CD14-positive monocyte (primary cell): Measurements from ENCODE around the gene IL26. TPM values are rescaled to one million over a fixed set of nuclear protein-coding genes. Genes with fewer than 3 reads are reported as not detected.

Experiments used
- DNase-seq, 3 donors: peaks; one replicate each; pipeline ENCODE4 v3.0.0-alpha.2; 2011 to 2022
- H2AFZ ChIP-seq: 2 replicates; pipeline ENCODE4 v1.6.0; 2012; ENCODE audit warnings: mild to moderate bottlenecking, low read depth, low read length, inconsistent platforms; ENCODE audit not compliant: insufficient read depth, poor library complexity, severe bottlenecking
- H3K27ac ChIP-seq, 2 donors: 1 replicate in 1 of 2; 2 replicates in 1 of 2; pipeline ENCODE4 v1.5.1; 2012 to 2013; ENCODE audit warnings: low read length in 2 of 2, control low read depth in 1 of 2, inconsistent platforms in 1 of 2, low read depth in 1 of 2, mild to moderate bottlenecking in 1 of 2
- H3K27me3 ChIP-seq, 2 donors: one replicate each; pipeline versions ENCODE4 v1.6.0 to v1.6.1; 2011 to 2013; ENCODE audit warnings: low read length in 2 of 2; ENCODE audit not compliant: control insufficient read depth in 2 of 2, insufficient read depth in 2 of 2
- H3K36me3 ChIP-seq, 2 donors: replicated peaks in 1 of 2; 1 replicate in 1 of 2; 2 replicates in 1 of 2; pipeline versions ENCODE4 v1.5.1 to v1.6.1; 2012 to 2013; ENCODE audit warnings: low read length in 2 of 2, control low read depth in 1 of 2, inconsistent platforms in 1 of 2, mild to moderate bottlenecking in 1 of 2; ENCODE audit not compliant: insufficient read depth in 2 of 2, control insufficient read depth in 1 of 2
- H3K4me1 ChIP-seq, 2 donors: 1 replicate in 1 of 2; 2 replicates in 1 of 2; pipeline versions ENCODE4 v1.5.1 to v1.6.1; 2012 to 2013; ENCODE audit warnings: low read length in 2 of 2, control low read depth in 1 of 2, inconsistent platforms in 1 of 2, mild to moderate bottlenecking in 1 of 2, moderate library complexity in 1 of 2; ENCODE audit not compliant: insufficient read depth in 2 of 2, control insufficient read depth in 1 of 2
- H3K4me2 ChIP-seq: replicated peaks from 2 replicates; pipeline ENCODE3; 2012; ENCODE audit warnings: low read length, moderate library complexity, mild to moderate bottlenecking; ENCODE audit not compliant: poor library complexity, severe bottlenecking; ENCODE audit errors: extremely low read depth
- H3K4me3 ChIP-seq, 3 experiments: fragments of 200-600 bp in 1 of 3; sonication (generic) in 1 of 3; replicated peaks in 1 of 3; 1 replicate in 2 of 3; 2 replicates in 1 of 3; pipeline ENCODE4 v1.5.1; 2011 to 2013; ENCODE audit warnings: low read length in 3 of 3, mild to moderate bottlenecking in 3 of 3, control low read depth in 2 of 3, low read depth in 2 of 3, inconsistent platforms in 1 of 3, moderate library complexity in 1 of 3
- H3K79me2 ChIP-seq: 2 replicates; pipeline ENCODE4 v1.6.0; 2012; ENCODE audit warnings: mild to moderate bottlenecking, control low read depth, inconsistent platforms, low read length, moderate library complexity; ENCODE audit not compliant: insufficient read depth
- H3K9ac ChIP-seq: 2 replicates; pipeline ENCODE4 v1.6.0; 2017; ENCODE audit warnings: low read length, mild to moderate bottlenecking; ENCODE audit not compliant: insufficient read depth, poor library complexity, severe bottlenecking
- H3K9me3 ChIP-seq, 2 donors: replicated peaks in 1 of 2; 1 replicate in 1 of 2; 2 replicates in 1 of 2; pipeline versions ENCODE4 v1.5.1 to v1.6.1; 2012 to 2013; ENCODE audit warnings: low read length in 2 of 2, control low read depth in 1 of 2; ENCODE audit not compliant: control insufficient read depth in 1 of 2, insufficient read depth in 1 of 2
- H4K20me1 ChIP-seq: 2 replicates; pipeline ENCODE4 v1.6.0; 2012; ENCODE audit warnings: mild to moderate bottlenecking, low read length, control low read depth, moderate library complexity; ENCODE audit not compliant: insufficient read depth
- H3K27ac Mint-ChIP-seq, 7 donors: one replicate each; pipeline ENCODE4 v1.8.0; 2020; ENCODE audit warnings: mild to moderate bottlenecking in 7 of 7, mixed read lengths in 7 of 7, moderate library complexity in 6 of 7, inconsistent platforms in 2 of 7
- H3K27me3 Mint-ChIP-seq, 3 donors: one replicate each; pipeline ENCODE4 v1.8.0; 2021 to 2022; ENCODE audit warnings: low read depth in 3 of 3, mild to moderate bottlenecking in 3 of 3, mixed read lengths in 3 of 3, moderate library complexity in 3 of 3, inconsistent platforms in 1 of 3
- H3K36me3 Mint-ChIP-seq, 2 donors: one replicate each; pipeline ENCODE4 v1.8.0; 2020; ENCODE audit warnings: mixed read lengths in 2 of 2, inconsistent platforms in 1 of 2, mild to moderate bottlenecking in 1 of 2
- H3K4me1 Mint-ChIP-seq: one replicate; pipeline ENCODE4 v1.8.0; 2020; ENCODE audit warnings: mild to moderate bottlenecking, mixed read lengths
- H3K4me3 Mint-ChIP-seq, 2 donors: one replicate each; pipeline ENCODE4 v1.8.0; 2020; ENCODE audit warnings: mild to moderate bottlenecking in 2 of 2, mixed read lengths in 2 of 2, moderate library complexity in 1 of 2
- H3K9me3 Mint-ChIP-seq, 7 donors: one replicate each; pipeline ENCODE4 v1.8.0; 2020 to 2022; ENCODE audit warnings: mixed read lengths in 7 of 7, mild to moderate bottlenecking in 6 of 7, moderate library complexity in 6 of 7, inconsistent platforms in 2 of 7
- CTCF ChIP-seq: fragments of 200-600 bp; IDR thresholded peaks from one replicate; pipeline ENCODE4 v1.8.0; 2022; ENCODE audit warnings: antibody characterized with exemption, mild to moderate bottlenecking
- WGBS: methylation state at CpG from one replicate; pipeline ENCODE4 v1.1.5; 2013; ENCODE audit warnings: missing lambda C conversion rate; ENCODE audit not compliant: insufficient coverage; 5-methylcytosine and 5-hydroxymethylcytosine counted together
- intact Hi-C, 2 donors: fragments of 100-400 bp; cut with micrococcal nuclease; formaldehyde crosslinking; loops; one replicate each; pipeline versions ENCODE4 v1.15.0 to v1.15.1; 2023
- polyA plus RNA-seq, 3 donors: library from polyadenylated mRNA; depleted of rRNA in 1 of 3; unstranded in 2 of 3; stranded (reverse) in 1 of 3; fragments of 300-500 nt in 2 of 3; fragments of >200 nt in 1 of 3; fragmentation: Illumina TruSeq in 2 of 3; gene quantifications; 1 replicate in 2 of 3; 2 replicates in 1 of 3; pipeline ENCODE4 v1.2.3, GENCODE V29; 2012 to 2021

The IL26 gene
- polyA plus RNA-seq, 3 donors: not detected

- no peaks in the 10 kb centered on the region for H3K9me3 ChIP-seq
- no peaks in the 10 kb centered on the region for H3K36me3 ChIP-seq
- intact Hi-C loops: no loop called here
- Mint-ChIP-seq H3K4me1 (peaks cover 6% of the 10 kb centered on the region), H3K36me3 (no peaks in the 10 kb centered on the region), H3K27me3 (peaks cover 0 to 4% (median 0%) of the 10 kb centered on the region in 3 donors), H3K4me3 (no peak overlapping the region), H3K27ac (no peak overlapping the region), H3K9me3 (no peaks in the 10 kb centered on the region)
- TF ChIP-seq CTCF: no peak
- H3K4me2 ChIP-seq: no peak overlapping the region
- H3K27ac ChIP-seq: no peak overlapping the region
- H2AFZ ChIP-seq: no peak overlapping the region
- no peak overlapping the region for H3K4me3 ChIP-seq
- H3K27me3 ChIP-seq: no peaks in the 10 kb centered on the region
- peaks cover under 1 to 1% of the 10 kb centered on the region in 2 donors for H3K4me1 ChIP-seq
- H4K20me1 ChIP-seq: no peaks in the 10 kb centered on the region
- no peaks in the 10 kb centered on the region for H3K79me2 ChIP-seq
- H3K9ac ChIP-seq: no peak overlapping the region
- no peak for DNase-seq
These were observed 5.6 kb upstream of the IL26 start for GRCh38 chr12:68231229-68231628.

- Histone ChIP-seq H4K20me1 (no peaks in the 10 kb centered on the region), H2AFZ (no peak overlapping the region), H3K4me2 (no peak overlapping the region), H3K27ac (no peak overlapping the region), H3K9me3 (no peaks in the 10 kb centered on the region), H3K9ac (no peak overlapping the region), H3K4me3 (no peak overlapping the region), H3K27me3 (no peaks in the 10 kb centered on the region), H3K4me1 (no peaks in the 10 kb centered on the region), H3K36me3 (no peaks in the 10 kb centered on the region), H3K79me2 (no peaks in the 10 kb centered on the region)
- no peak for TF ChIP-seq CTCF
- H3K27me3 Mint-ChIP-seq: peaks cover 0 to 10% (median 0%) of the 10 kb centered on the region in 3 donors
- no peak overlapping the region for H3K27ac Mint-ChIP-seq
- 95% methylated on average over 2 of the region's 2 CpGs for WGBS
- no peaks in the 10 kb centered on the region for H3K4me1 Mint-ChIP-seq
- intact Hi-C loops: no loop called here
- no peak for DNase-seq
- H3K4me3 Mint-ChIP-seq: no peak overlapping the region
- no peaks in the 10 kb centered on the region for H3K9me3 Mint-ChIP-seq
- H3K36me3 Mint-ChIP-seq: no peaks in the 10 kb centered on the region
These were observed 4.3 kb upstream of the IL26 start for GRCh38 chr12:68229956-68230355.
